Inflammatory macrophage treated with lipopolysaccharide for 1 hour (primary cell): ENCODE measurements around the gene MRPL49.
"Not testable (repeated sequence)": the region's sequence is repeated elsewhere in the genome, so short reads cannot be mapped to it uniquely, and the experiment has no call there.

Experiments
- DNase-seq, 2 donors: peaks; one replicate each; pipeline ENCODE4 v3.0.0-alpha.2; 2020 to 2022

MRPL49 gene

DNA sequence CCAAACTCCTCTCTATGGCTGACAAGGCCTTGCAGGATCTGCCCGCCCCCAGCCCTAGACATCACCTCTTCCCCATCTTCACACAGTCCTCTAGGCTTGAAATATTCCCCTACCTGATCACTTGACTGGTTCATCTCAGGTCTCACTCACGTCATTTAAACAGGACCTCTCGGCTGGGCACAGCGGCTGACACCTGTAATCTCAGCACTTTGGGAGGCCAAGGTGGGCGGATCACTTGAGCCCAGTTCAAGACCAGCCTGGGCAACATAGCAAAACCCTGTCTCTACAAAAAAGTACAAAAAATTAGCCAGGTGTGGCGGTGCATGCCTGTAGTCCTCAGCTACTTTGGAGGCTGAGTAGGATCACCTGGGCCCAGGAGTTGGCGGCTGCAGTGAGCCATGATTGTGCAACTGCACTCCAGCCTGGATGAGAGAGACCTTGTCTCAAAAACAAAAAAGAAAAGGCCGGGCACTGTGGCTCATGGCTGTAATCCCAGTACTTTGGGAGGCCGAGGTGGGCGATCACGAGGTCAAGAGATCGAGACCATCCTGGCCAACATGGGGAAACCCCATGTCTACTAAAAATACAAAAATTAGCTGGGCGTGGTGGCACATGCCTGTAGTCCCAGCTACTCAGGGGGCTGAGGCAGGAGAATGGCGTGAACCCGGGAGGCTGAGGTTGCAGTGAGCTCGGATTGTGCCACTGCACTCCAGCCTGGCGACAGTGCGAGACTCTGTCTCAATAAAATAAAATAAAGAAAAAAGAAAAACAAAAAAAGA, 3.0 kb upstream of the MRPL49 start:
- not testable (repeated sequence) for DNase-seq

DNA sequence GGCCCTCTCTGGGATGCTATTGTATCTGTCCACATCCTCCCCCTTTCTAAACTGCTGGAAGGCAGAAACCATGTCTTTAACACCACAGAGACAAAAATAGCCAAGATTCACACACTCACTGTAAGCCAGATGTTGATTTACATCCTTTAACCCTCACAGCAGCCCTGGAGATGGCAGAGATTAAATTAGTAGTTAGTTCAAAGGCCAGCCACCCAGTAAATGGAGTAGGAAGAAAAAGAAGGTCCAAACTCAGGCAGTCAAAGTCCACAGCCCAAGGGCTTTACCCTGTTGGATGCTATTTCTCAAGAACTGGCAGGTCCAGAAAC, 2.5 kb upstream of the MRPL49 start:
- DNase-seq = no peak

DNA sequence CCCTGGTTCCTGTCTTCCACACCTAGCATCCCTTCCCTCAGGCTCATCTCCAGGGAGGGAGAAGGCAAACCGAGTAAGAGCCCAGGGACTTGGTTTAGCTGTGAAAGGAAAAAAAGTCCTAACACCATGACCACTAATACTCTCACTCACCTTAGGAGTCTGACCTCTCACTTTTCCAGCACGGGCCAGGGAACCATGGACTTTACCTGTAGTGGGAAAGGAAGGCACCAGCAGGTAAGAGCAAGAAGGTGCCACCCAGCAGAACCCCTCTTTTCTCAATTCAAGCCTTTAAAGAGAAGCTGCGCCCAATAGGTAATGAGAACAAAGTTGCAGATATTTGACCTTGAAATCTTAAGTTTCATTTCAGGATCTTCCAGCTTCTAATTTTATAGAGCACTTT, 1.3 kb upstream of the MRPL49 start:
- no peak for DNase-seq

DNA sequence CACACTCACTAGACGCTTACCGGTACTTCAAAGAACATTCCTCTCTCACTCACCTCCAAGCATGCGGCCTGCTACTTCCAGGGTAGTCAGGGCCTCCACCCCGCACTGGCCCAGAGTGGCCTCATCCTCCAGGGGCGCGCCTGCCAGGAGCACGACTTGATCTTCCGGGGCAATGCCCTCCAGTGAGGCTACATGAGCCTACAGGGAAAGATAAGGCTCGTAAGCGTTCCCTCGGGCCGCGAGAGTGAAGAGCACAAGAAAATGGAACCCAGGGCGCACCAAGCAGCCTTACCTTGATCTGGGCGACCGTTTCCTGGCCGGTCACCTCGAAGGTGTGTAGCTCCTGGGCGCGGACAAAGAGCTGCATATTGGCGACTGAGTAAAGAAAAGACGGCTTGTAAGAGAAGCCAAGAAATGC, 665 bp upstream of the MRPL49 start:
- DNase-seq = peak in 1 of 2 donors; percentile 21

DNA sequence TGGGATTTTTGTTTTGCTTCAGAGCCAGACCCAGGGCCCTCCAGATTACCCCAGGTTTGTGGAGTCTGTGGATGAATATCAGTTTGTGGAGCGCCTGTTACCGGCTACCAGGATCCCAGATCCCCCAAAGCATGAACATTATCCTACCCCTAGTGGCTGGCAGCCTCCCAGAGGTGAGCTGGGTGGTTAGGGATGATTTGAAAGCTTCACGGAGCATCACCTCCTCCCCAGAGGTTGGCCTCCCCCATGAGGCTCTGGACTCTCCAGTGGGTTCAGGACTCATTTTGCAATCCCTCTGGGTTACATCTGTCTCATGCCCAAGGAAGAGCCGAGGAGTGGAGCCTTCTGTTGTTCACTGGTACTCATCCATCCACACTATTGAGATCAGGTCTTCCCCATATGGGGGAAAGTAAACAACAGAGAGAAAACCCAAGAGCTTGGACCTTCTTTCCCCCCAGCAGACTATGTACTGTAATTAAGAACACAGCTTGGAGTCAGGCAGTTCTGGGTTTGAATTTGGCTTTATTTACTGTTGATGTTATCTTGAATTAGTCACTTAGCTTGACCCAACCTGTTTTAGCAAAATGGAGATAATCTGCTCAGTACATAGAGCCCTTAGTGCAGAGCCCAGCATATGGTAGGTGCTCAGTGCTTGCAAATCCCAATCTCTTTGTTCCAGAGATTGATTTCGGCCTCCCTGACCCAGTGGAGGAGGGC, 2.5 kb downstream of the MRPL49 start:
- no peak for DNase-seq

DNA sequence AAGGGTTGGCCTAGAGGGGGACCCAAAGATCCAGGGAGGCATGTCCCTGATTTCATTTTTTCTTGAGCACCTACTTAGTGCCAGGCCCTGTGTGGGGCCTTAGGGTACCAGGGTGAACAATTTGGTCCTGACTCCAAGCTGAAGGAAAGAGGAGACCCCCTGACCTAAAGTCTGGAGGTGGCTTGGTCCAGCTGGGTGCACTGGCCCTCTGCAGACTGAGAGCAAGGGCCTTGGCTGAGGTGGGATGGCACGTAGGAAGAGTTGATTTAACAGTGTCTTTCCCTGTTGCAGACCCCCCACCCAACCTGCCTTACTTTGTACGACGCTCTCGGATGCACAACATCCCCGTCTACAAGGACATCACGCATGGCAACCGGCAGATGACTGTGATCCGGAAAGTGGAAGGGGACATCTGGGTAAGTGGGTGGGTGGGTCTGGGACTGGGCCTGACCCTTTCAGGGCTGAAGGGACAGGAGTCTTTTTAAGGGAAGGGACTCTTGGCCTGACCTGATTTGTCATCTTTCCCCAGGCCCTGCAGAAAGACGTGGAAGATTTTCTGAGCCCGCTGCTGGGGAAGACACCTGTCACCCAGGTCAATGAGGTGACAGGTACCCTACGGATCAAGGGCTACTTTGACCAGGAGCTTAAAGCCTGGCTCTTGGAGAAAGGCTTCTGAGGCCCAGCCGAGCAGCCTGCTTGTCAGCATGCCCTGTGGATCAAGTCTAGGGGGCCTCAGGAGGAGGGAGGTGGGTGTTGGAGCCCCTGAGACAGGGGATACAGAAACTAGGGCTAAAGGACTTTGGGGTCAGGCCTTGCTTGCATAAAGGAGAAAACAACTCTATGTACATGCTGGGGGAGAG, 3.3 kb downstream of the MRPL49 start:
- DNase-seq = no peak

DNA sequence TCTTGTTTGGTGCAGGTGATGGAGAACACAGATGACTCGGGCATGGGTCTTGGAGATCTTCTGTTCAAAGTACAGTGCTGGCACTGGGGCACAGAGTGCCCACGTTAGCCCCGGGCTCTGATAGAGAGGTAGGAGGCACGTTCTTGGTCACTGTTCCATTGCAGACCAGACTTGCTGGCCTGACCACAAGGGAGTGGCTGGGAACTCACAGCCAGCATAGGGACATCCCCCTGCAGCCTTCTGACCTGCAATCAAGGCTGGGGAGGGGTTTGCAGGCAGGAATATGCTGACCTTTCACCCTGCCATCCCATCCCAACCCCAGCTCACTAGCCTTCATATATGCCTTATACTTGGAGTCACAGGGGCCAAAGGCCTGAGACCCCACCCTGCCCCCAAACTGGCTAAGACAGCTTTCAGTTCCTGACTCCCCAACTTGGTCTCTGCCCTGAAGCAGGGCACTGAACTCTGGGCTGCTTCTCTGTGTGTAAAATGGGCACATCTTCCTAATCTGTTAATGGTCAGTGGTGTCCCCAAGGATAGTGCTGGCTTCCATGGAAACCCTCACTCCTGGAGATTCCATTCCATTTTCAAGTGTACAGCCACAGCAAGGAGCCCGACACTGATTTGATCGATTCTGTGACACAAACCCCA, 4.6 kb downstream of the MRPL49 start:
- no peak for DNase-seq

DNA sequence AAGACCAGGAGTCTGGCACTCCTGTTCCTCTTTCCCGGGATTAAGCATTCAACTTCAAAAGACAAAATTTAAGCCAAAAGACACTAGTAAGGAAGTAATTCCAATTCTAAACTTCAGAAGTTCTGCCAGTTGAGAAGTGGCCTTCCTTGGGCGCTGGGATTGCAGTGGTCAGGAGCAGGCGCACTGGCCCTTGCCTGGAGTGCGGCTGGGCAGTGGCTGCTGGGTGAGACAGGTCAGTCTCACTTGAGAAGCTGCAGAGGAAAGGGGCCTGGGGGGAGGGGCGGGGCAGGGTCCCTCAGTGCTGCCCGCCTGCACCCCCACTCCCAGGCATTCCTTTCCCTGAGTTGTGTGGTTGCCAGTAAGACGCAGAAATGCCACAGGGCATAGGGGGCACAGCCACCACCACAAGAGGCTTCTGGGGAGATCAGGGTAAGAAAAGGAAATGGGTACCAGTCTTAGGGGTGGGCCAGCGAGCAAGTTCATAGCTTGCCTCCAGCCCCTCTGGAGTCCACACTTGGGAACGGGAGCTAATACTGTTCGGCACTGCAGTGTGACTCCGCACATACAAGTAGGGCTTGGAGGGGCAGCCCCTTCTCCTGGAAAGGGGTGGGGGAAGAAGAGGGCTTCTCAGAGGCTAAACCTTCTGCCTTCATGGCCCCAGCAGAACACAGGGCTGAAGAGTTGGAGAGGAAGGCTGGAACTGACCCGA, 5.5 kb downstream of the MRPL49 start:
- no peak for DNase-seq

DNA sequence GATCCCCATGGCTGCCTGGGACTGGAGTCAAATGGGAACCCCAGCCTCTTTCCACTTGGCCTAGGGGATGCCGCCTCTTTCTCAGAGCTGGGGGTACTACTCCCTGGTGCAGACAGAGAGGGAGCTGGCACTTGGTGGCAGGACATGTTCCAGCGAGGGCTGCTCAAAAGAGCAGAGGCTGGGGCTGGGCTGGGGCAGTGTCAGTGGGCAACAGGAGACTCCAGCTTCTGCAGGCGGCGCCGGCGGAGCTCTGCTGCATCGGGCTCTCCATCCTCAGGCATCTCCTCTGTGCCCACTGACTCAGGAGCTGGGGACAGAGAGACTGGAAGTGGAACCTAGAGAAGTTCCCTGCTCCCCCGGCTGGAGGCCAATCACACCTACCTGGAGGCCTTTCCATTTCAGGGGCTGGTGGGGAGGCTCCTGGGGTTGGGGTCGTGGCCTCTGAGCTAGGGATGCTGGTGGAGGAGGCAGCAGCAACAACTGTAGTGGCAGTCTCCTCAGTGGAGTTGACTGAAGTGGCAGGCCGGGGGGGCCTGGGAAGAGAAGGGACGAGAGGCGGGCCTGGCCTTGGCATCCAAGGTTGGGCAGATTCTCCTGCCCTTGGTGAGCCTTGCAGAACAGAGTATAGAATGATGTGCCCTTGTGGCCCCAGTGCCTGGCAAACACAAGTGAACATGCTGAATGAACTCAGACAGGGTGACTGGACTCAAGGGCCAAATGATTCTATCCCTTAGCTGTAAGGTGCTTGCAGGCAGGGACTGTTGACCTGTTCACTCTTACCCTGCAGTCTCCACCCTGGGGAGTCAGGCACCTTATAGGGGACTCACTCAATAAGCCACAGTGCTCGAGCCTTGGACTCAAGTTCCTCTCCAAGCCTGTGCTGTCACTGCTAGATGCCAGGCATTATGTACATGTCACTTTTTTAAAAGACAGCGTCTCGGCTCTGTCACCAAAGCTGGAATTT, 6.3 kb downstream of the MRPL49 start:
- DNase-seq = no peak

DNA sequence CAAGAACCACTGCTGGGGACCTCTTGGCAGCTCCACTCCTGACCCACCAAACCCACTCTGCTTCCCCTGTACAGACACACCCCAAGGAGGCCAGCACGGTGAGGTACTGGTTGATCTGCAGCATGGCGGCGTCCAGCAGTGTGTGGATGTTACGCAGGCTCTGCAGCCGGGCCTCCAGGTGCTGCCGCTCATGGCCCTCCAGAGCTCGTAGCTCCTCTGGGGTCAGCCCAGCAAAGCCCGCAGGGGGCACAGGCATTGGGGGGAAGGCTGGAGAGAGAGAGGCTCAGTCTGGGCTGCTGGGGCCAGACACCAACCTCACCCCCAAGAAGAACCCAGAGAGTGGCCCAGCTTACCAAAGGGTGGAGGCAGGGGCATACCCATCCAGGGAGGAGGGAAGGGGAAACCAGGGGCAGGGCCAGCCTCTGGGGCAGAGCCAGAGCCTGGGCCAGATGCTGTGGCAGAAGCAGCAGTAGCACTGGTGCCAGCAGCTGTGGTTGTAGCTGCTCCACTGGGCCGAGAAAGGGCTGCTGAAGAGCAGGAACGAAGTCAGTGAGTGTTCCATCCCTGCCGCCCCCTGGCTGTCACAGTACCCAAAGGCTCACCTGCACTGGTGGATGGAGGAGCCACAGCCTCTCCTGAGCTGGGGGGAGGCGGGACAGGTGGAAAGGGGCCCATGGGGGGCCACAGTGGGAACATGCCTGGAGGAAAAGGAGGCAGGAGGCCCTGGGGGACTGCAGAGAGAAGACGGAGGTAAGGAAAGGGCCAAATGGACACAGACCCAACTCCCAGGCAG, 7.7 kb downstream of the MRPL49 start:
- DNase-seq = no peak

DNA sequence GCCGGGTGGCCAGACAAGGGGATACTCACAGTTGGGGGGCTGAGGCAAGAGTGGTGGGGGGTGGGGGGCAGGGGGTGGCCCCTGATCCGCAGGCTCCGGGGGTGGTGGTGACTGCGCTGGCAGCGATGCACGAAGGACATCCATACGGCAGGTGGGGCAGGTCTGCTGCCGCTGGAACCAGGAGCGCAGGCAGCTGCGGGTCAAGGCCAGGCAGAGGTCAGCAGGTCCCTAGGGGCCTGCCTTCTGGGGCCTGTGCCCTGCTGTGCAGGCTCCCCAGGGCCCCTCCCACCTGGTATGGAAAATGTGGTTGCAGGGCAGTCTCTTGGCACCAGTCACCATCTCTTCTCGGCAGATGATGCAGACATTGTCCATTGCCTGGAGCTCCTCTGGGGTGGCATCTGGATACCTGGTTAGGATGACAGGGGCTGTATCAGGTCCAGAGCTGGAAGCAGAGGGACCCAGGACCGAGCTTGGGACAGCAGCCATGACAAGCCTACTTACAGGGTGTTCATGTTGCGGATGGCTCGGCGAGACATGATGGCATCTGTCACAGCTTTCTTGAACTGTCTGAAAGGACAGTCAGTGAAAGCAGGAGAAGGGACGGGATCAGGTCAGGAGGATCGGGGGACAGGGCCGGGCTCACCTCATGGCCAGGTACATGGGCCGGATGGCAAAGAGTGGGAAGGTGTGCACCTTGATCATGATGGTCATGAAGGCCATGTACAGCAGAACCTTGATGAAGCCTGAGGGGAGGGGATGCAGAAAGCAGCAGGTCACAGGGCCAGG, 8.7 kb downstream of the MRPL49 start:
- no peak for DNase-seq

DNA sequence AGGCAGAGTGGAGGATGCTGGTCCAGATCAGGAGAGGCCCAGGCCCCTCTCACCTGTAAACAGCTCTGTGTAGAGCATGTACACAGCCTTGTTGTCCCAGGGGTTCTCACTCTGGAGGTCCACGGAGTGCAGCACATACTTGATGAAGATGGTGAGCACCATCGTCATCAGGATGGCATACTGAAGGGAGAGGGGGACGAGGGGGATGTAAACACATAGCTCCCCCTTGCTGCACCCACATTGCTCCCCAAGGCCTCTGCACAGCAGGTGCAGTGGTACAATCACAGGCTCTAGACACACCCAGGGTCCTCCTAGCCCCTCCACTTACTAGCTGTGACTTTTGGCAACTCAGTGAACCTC, 9.3 kb downstream of the MRPL49 start:
- DNase-seq = no peak

DNA sequence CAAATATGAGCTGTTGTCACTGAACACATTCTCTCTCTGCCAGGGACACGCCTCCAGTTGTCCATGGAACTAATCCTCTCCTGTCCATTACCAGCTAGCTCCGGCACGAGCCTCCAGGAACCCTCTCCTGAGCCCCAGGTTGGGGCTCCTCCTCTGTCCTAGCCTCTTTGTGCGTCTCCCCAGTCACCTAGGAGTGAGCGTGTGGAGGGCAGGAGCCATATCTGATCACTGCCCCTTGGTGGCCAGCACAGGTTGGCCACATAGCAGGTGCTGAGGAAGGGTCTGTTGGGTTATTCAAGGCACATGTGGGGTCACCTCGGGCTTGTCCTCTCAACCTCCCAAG, 9.7 kb downstream of the MRPL49 start:
- DNase-seq = no peak

DNA sequence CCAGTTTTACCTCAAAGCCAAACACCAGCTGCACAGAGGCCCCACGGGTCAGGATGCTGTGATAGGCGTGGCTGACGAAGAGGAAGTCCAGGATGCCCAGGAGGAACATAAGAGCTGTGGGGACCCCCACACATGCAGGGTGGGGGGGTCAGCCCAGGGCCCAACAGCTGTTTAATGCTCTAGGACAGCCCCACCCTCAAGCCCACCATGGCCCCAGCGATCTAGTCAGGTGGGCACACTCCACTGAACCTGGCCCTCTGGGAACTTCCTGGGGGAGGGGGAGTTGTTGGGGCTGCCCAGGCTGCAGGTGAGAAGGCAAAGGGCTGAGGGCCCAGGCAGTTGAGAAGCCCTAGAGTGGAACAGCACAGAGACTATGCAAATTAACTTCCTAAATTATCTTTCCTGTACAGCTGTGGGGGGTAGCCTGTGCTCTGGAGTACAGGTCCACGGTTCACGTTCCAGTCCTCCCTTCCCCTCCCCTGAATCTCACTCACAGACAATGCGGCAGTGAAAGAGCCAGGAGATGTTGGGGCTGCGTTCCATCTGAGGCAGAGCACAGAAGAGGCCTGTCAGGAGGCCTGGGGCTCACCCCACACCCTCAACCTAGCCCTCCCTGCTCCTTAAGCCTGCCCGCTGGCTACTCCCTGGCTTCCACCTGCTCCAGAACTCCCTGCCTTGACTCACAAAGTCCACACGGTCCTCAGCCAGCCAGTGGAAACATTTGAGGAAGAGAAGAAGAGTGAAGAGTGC, 10.3 kb downstream of the MRPL49 start:
- no peak for DNase-seq

DNA sequence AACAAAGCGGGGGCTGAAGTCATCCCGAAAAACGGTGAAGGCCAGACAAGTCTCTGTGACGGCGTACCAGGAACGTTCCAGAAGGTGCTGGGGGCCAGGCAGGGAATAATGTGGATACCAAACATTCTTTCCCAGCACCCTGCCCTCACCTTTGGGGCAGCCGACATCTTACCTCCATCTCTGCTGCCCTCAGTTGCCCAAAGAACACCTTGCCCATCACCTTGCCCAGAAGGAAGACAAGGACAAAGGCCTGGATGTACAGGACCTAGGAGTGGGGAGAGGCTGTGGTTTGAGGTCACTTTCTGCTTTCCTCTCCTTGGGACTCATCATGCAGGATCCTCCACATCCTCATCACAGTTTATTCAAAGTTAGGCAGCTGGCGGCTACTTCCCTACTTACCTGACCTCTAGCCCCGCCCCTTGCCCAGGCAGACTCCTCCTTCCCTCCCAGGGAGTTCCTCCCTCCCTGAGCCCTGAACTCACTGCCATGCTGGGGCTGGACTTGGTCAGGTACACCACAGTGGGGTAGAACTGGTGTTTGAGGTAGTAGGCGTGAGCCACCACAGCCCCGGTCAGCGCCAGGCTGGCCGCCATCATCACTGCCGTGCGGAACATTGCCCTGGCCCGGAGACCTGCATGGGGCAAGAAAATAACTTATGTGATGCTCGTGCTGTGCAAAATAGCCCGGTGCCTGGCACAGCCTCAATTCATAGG, 11.0 kb downstream of the MRPL49 start:
- DNase-seq = peak in 1 of 2 donors; percentile 23

DNA sequence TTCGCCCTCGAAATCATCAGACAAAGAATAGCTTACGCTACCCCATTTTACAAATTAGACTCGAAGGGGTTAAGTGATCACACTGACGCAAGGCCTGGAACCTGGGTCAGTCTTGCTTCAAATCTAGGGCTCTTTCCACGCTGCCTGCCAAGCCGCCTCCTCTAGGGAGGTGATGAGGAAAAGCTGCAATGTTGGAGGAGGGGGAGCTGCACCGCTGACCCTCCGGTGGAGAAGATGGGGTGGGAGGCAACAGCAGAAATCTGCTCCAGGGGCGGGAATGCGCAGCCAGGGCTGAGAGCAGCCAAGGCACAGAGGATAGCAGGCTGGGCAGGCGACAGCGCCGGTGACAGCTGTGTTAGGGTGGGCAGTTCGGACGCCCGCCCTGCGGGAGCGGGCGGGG, 11.6 kb downstream of the MRPL49 start:
- DNase-seq = no peak

DNA sequence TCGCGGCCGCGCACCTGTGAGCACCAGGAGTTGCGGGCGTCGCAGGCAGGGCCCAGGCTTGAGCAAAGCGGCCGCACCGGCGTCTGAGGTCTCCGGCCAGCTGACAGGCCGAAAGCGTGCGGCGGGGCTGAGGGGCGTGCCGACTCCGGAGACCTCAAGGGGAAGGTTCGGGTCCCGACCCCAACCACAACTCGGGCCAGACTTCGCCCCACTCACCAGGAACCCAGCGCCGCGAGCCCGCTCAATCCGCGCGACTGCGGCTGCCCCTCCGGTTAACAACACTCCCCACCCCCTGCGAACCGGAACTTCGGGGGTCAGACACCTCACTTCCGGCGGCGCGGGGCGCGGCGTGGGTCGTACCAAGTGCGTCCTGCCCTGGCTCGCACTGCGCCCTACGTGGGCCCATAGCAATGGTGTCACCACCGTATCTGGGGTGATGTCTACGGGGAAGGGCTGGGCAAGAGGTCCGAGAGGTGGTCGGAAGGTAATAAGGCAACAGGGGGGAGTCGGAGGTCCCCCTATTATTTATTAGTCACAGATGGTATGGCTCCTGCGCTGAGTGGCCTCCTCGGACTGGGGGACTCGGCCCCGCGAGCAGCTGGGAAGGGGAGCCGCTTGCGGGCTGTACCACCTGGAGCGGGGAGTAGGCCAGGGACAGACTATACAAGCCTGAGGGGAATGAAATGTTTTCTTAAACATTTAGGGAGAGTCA, 12.3 kb downstream of the MRPL49 start, which contains the start of gene SYVN1:
TSS of gene SYVN1 (minus strand) at position 280 of the 712 bp plus-strand sequence. CDS start 918 bp downstream, outside the sequence.
- DNase-seq = peak; percentile 87
